ENCODE measurements around the gene STARD13.

STARD13 gene

DNA sequence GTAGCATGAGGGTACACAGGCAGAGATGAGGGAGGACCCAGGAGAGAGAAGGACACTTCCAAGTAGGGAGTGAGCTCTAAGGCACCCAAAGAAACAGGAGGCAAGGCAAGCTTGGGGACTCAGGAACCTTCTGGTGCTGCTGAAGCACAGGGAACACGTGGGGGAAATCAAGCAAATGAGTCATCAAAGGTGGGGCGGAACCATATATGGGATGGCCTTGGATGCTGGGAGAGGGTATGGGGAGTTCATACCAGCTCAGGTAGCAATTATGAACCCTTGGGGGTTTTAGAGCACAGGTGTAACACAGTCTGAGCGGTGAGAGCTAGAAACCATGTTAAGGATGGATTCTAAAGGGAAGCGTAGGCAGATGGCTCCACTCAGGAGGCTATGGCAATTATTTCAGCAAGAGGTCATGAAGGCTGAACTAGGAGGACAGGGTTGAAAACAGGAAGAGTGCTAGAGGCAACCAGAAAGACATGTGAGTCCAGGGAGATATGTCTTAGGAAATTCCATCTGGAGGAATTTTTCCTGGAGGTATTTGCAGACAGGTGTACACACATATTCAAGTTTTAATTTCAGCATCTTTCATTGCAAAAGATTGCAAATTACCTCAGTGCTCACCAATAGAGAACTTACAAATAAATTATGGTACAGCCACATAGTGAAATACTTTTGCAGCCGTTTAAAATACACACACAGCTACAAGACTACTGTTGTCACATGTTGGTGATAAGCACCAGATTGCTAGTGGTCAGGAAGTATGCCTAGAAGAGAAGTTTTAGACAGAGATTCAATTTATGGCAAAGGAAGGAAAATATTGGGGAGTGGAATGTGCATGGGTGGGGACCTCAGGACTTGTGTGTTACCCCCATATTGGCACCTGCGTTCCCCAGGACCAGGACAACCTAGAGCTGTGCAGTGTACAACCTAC is 77.0 kb downstream of the STARD13 start:
- in situ Hi-C loops (cut with MboI; ENCODE audit: low sequenced_read_pairs, unreplicated experiment): no loop called here
- no peak for DNase-seq (ENCODE audit: low spot score)
- TF ChIP-seq, protein P1, sequence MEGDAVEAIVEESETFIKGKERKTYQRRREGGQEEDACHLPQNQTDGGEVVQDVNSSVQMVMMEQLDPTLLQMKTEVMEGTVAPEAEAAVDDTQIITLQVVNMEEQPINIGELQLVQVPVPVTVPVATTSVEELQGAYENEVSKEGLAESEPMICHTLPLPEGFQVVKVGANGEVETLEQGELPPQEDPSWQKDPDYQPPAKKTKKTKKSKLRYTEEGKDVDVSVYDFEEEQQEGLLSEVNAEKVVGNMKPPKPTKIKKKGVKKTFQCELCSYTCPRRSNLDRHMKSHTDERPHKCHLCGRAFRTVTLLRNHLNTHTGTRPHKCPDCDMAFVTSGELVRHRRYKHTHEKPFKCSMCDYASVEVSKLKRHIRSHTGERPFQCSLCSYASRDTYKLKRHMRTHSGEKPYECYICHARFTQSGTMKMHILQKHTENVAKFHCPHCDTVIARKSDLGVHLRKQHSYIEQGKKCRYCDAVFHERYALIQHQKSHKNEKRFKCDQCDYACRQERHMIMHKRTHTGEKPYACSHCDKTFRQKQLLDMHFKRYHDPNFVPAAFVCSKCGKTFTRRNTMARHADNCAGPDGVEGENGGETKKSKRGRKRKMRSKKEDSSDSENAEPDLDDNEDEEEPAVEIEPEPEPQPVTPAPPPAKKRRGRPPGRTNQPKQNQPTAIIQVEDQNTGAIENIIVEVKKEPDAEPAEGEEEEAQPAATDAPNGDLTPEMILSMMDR (IDR thresholded peaks at IDR 0.05; ENCODE audit: borderline replicate concordance, control extremely low read depth, extremely low read depth, insufficient read depth, missing control alignments): no peak

DNA sequence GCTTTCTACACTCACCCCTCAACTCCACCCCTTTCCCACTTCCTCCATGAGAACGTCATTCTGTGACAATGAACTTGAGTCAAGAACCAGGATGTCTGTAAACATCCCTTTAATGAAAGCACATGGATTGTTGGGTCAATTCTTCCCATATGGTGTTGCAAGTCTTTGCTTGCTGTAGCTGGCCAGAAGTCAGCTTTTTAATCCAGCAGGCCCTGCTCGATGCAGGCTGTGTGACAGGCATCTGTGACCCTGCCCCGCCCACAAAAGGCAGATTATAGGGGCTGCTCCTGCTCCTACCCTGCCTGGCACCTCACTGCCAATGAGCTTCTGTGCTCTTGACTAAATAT is 78.0 kb downstream of the STARD13 start:
- no peak for DNase-seq (ENCODE audit: low spot score)
- TF ChIP-seq, protein P1 (IDR thresholded peaks at IDR 0.05; ENCODE audit: borderline replicate concordance, control extremely low read depth, extremely low read depth, insufficient read depth, missing control alignments): no peak
- in situ Hi-C loops (cut with MboI; ENCODE audit: low sequenced_read_pairs, unreplicated experiment): no loop called here

DNA sequence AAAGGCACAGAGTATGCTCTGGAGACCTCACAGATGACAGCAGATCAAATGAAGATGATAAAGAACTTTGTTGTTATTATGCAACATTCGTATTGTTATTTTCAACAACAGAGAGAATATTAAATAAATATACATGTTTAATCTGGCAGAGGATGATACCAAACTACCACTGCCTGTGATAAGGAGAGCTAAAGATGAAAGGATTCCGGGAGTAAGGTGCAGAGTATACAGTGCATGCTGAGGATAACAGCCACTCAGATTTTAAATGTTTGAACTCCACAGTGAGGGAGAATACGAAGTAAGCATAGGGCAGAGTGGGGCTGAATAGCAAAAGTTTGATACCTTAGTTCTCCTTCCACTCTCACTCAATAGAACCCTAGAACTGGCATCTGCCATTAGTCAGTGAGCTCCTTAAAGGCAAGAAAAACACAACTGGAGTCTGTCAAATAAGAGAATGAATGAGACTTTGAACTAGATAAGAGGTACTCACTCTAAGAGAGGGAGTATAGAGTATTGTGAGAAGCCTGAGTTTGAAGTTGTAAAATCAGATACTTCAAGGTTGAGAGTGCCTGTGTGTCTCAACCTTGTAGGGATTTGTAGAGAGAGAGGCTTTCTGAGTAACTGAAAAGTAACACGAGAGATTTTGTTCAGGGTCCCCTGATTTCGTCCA is 78.5 kb downstream of the STARD13 start:
- TF ChIP-seq, protein P1 (IDR thresholded peaks at IDR 0.05; ENCODE audit: borderline replicate concordance, control extremely low read depth, extremely low read depth, insufficient read depth, missing control alignments): no peak
- DNase-seq (ENCODE audit: low spot score): no peak
- in situ Hi-C loops (cut with MboI; ENCODE audit: low sequenced_read_pairs, unreplicated experiment): no loop called here

DNA sequence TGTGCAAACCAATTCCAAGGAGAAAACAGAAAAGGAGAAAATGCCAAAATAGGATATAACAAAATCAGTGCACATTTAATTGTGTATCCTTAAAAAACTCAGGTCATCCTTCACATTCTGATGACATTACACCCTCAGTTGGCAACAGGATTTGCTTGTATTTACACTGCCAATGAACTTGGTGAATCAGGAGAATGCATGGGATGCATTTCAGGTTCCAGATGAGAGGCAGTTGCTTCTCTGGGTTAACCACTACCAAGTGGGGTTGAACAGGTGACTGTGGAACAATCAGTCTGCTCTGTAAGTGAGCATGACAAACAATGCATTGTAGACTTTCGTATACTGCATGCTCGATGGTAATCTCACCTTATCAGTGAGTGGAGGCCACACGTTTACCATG is 79.1 kb downstream of the STARD13 start:
- no peak for DNase-seq (ENCODE audit: low spot score)
- in situ Hi-C loops (cut with MboI; ENCODE audit: low sequenced_read_pairs, unreplicated experiment): no loop called here

DNA sequence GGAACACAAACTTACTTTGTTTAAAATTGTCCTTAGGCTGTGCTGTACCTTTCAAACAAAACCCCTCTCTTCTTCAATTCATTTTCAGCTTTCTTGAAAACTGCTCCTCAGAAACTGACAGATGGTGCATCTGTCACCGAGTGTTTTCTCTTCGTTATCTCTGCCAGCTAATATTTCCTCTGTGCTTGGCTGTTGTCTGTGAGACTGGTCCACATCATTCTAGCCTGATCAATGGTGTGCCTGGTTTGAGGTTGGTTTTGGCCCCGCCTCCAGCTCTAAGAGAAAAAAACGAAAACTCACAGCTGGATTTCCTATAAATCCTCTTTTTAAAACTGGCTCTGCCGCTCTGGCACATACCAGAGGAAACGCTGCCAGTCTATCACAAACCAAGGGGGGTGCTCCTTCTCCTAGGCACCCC is 79.7 kb downstream of the STARD13 start:
- no peak for DNase-seq (ENCODE audit: low spot score)
- TF ChIP-seq, protein P1 (IDR thresholded peaks at IDR 0.05; ENCODE audit: borderline replicate concordance, control extremely low read depth, extremely low read depth, insufficient read depth, missing control alignments): no peak
- in situ Hi-C loops (cut with MboI; ENCODE audit: low sequenced_read_pairs, unreplicated experiment): no loop called here

More for the DNA sequence above, 79.1 kb downstream of the STARD13 start:
- TF ChIP-seq, protein P1 (IDR thresholded peaks at IDR 0.05; ENCODE audit: borderline replicate concordance, control extremely low read depth, extremely low read depth, insufficient read depth, missing control alignments): no peak

DNA sequence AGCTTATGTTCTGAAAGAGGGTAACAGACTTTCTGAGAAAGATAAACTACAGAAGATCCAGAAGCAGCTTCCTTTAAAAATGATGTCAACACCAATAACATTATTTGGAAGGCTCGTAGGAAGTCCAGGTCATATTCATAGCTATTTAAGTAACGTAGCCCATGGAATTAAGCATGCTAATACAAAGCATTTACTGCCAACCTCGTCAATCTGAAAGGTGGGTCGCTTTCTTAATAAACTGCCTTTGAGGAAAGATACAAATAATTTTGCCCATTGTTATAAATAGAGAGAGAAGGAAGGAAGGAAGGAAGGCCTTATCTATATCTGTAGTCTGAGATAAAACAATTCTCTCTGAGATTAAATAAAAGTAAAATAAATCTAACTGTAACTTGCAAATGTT is 80.3 kb downstream of the STARD13 start:
- in situ Hi-C loops (cut with MboI; ENCODE audit: low sequenced_read_pairs, unreplicated experiment): no loop called here
- TF ChIP-seq, protein P1 (IDR thresholded peaks at IDR 0.05; ENCODE audit: borderline replicate concordance, control extremely low read depth, extremely low read depth, insufficient read depth, missing control alignments): no peak
- no peak for DNase-seq (ENCODE audit: low spot score)

Measured in GM13976 (cell line).